Stimulated activated CD8-positive, alpha-beta memory T cell treated with anti-CD3 and anti-CD28 coated beads, Interleukin-15, amount 100 ng/mL, for 48 hours (primary cell): ENCODE measurements around the gene FBXO44.

Experiments used
- DNase-seq, 2 donors: peaks; one replicate each; pipeline ENCODE4 v3.0.0-alpha.2; 2020; ENCODE audit warnings: low read depth in 2 of 2

FBXO44 gene

GRCh38 chr1:11659748-11660147 is 5.1 kb downstream of the FBXO44 start:
- no peak for DNase-seq

- no peak for DNase-seq
Observed at GRCh38 chr1:11661103-11661502, 6.4 kb downstream of the FBXO44 start.

DNA sequence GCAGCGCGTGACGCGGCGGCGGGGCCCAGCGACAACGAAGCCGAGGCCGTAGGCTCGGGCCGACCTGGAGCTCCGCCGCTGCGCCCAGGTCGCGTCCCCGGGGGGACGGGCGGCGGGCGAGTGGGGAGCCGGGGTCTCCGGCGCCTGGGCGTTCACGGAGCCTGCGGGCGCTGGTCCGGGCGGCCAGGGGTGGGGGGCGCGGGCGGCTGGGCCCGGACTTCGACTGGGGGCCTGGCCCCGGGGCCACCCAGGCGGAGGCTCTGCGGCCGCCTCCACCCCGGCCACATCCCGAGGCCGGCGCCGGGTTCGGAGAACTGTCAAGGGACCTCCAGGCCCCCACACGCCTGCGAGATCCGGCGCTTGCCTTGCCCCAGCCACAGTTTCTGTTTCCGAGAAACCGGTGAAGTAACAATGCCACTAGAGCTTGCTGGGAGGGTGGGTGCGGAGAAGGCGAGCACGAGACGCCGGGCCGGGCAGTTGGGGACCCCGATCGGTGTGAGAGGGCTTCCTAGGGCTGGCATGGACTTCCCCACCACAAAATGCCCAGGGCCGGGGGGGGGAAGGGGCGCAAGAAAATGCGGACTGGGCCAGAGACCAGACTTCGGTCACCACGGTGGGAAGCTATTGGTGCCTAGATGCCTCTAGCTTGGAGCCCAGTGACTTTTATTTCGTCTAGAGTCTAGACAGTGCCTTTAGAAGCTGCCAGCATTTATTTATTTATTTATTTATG is 9.8 kb downstream of the FBXO44 start:
- peak; percentile 36 to 62 for DNase-seq

GRCh38 chr1:11668516-11668915 is 13.8 kb downstream of the FBXO44 start:
- no peak for DNase-seq

GRCh38 chr1:11670747-11671146 is 16.1 kb downstream of the FBXO44 start:
- DNase-seq, result no peak

- DNase-seq, result no peak
Observed at GRCh38 chr1:11671205-11671543, 16.5 kb downstream of the FBXO44 start.

GRCh38 chr1:11671544-11672286 is 17.0 kb downstream of the FBXO44 start:
- no peak for DNase-seq

GRCh38 chr1:11673089-11673769 is 18.6 kb downstream of the FBXO44 start:
- DNase-seq, result no peak

- DNase-seq, result no peak
Observed at GRCh38 chr1:11674488-11674887, 19.8 kb downstream of the FBXO44 start.

DNA sequence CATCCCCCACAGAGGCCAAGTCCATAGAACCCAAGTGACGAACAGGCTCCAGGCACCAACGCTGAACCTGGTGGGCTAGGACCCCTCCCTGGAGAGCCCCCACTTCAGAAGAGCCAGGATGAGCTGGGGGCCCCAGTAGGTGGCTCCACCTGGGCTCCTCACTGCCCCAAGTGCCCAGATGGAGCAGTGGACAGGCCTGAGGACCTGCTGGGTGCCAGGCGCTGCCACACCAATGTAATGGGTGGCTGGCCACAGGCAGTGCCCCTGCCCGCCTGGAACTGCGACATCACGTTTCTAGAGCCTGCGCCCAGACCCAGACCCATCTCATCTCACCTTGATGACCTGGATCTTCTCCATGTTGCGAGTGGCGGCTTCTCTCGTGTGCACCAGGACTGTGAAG is 20.6 kb downstream of the FBXO44 start:
- no peak for DNase-seq

DNA sequence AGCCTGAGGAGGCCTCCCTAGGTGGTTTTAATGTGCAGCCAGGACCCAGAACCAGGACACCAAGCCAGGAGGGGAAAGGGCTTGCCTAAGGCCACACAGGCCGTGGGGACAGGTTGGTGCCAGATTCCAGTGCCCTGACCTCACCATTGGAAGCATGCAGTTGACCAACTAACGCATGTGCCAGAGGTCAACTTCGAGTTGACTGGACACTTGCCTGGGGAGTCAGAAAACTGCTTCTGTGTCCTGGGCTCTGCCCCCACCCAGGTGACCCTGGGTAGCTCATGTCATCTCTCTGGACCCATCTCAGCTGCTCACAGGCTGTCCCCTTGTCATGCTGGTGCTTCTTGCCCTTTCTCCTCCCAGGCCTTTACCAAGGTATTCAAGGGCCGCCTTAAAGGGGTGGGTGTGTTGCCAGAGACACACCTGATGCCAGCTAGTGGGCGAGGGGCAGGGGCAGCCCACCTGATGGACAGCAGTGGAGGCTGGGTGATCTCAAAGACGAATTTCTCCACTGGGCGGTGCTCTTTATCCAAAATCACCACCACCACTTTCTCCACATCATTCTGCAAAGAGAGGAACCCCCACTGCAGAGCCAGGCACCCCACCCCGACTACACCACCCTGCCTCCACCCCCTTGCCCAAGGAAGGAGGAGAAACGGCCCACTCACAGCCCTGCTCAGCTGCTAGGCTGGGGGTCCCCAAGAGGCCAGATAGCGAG is 21.9 kb downstream of the FBXO44 start:
- no peak for DNase-seq

GRCh38 chr1:11678442-11678841 is 23.8 kb downstream of the FBXO44 start:
- DNase-seq, result no peak

GRCh38 chr1:11680270-11681070 is 25.8 kb downstream of the FBXO44 start:
- no peak for DNase-seq

GRCh38 chr1:11681071-11681771 is 26.5 kb downstream of the FBXO44 start, which contains the start of gene MAD2L2:
MAD2L2 (minus strand) TSS chr1:11681148; CDS start chr1:11680601, 547 bp downstream.
- DNase-seq, result peak; percentile 82 to 84

GRCh38 chr1:11682287-11682771 is 27.7 kb downstream of the FBXO44 start:
- DNase-seq, result no peak

GRCh38 chr1:11682799-11683198 is 28.1 kb downstream of the FBXO44 start:
- DNase-seq, result no peak

- DNase-seq, result no peak
Observed at GRCh38 chr1:11684070-11684469, 29.4 kb downstream of the FBXO44 start.

- no peak for DNase-seq
Observed at GRCh38 chr1:11685210-11685752, 30.6 kb downstream of the FBXO44 start.

- DNase-seq, result no peak
Observed at GRCh38 chr1:11688506-11688905, 33.8 kb downstream of the FBXO44 start.
